ENCODE results near the gene PRKCQ. TPM values are rescaled to one million over a fixed set of nuclear protein-coding genes. Genes with fewer than 3 reads are reported as not detected.

PRKCQ gene
- total and polyA plus RNA-seq, 2 of the 13 experiments (the other 11 are each of a cell fraction or from before 2014, with no cell fraction given) = 0.13 to 0.35 TPM

- Histone ChIP-seq H3K27me3 (ENCODE audit: control insufficient read depth in 1 of 2, insufficient read depth in 2 of 2, low read length in 2 of 2) (peaks cover 4 to 5% of the 10 kb centered on the region in 2 experiments; a peak in 2 of 5 replicates), H4K20me1 (ENCODE audit: insufficient read depth, low read length) (no peaks in the 10 kb centered on the region), H3K4me2 (ENCODE audit: low read depth, low read length) (no peak overlapping the region), H2AFZ (ENCODE audit: low read length) (no peak overlapping the region), H3K9me3 (ENCODE audit: low read length) (no peaks in the 10 kb centered on the region), H3K79me2 (ENCODE audit: insufficient read depth, low read length) (no peaks in the 10 kb centered on the region), H3K27ac (ENCODE audit: extremely low read length, insufficient read depth, low read length) (no peak overlapping the region), H3K36me3 (replicated peaks in 1 of 2; ENCODE audit: control insufficient read depth in 1 of 2, insufficient read depth in 2 of 2, low read length in 2 of 2) (no peaks in the 10 kb centered on the region), H3K4me1 (ENCODE audit: insufficient read depth, low read length) (no peaks in the 10 kb centered on the region), H3K9ac (ENCODE audit: insufficient read depth, low read depth, low read length) (no peak overlapping the region), H3K4me3 (replicated peaks in 1 of 3; ENCODE audit: insufficient read depth in 1 of 3, low read depth in 2 of 3, low read length in 3 of 3) (no peak overlapping the region)
- intact Hi-C loops (cut with micrococcal nuclease; ENCODE audit: unreplicated experiment) = no loop called here
- BruUV-seq (replicated peaks) = no TSS peak
- peak; percentile 35 for DNase-seq (ENCODE audit: low spot score)
- ChIA-PET POLR2A (no interaction called here), CTCF (ENCODE audit: low intra/inter-chr PET ratio, low total read pairs) (interaction anchor here (1.2 to 2.0 kb wide), 3 partner anchors 231 to 261 kb away, joined by 3 to 18 read pairs (median 4); no protein-coding TSS in a partner anchor)
- peak; percentile 76 for ATAC-seq
- in situ Hi-C loops (cut with HindIII; ENCODE audit: extremely low pct_ligation_motif_present, low pct_unique_long_range_greater_than_20kb) = loop anchor here (10.0 kb wide), 1 partner anchor 258 kb away; no protein-coding TSS in a partner anchor
- WGBS (ENCODE audit: low lambda C conversion rate) = 6% methylated on average over 3 of the region's 3 CpGs
- no peak for FAIRE-seq
- TF ChIP-seq STAG1 (CRISPR knock-in tag; IDR thresholded peaks at IDR 0.05) (peak; percentile 77), ZNF530 (CRISPR knock-in tag; IDR thresholded peaks at IDR 0.05; ENCODE audit: low read depth) (no peak), ZNF382 (CRISPR knock-in tag; IDR thresholded peaks at IDR 0.05; ENCODE audit: borderline replicate concordance) (no peak), SMC3 (IDR thresholded peaks at IDR 0.05; ENCODE audit: low read length) (peak; percentile 46; the same call in 1 of the 2 replicates), RFX3 (CRISPR knock-in tag; IDR thresholded peaks at IDR 0.05) (peak; percentile 27; the same call in 1 of the 2 replicates)
- TF ChIP-seq, protein P1, sequence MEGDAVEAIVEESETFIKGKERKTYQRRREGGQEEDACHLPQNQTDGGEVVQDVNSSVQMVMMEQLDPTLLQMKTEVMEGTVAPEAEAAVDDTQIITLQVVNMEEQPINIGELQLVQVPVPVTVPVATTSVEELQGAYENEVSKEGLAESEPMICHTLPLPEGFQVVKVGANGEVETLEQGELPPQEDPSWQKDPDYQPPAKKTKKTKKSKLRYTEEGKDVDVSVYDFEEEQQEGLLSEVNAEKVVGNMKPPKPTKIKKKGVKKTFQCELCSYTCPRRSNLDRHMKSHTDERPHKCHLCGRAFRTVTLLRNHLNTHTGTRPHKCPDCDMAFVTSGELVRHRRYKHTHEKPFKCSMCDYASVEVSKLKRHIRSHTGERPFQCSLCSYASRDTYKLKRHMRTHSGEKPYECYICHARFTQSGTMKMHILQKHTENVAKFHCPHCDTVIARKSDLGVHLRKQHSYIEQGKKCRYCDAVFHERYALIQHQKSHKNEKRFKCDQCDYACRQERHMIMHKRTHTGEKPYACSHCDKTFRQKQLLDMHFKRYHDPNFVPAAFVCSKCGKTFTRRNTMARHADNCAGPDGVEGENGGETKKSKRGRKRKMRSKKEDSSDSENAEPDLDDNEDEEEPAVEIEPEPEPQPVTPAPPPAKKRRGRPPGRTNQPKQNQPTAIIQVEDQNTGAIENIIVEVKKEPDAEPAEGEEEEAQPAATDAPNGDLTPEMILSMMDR (CRISPR knock-in tag; IDR thresholded peaks at IDR 0.05) = peak; percentile 75
Measured at GRCh38 chr10:6416892-6417512, 163.1 kb downstream of the PRKCQ start.

GRCh38 chr10:6411436-6411835 lies 168.6 kb downstream of the PRKCQ start:
- ATAC-seq (no peak), FAIRE-seq (no peak), DNase-seq (ENCODE audit: low spot score) (no peak)
- TF ChIP-seq GTF2F1 (IDR thresholded peaks at IDR 0.05; ENCODE audit: low read length) (no peak), CENPX (CRISPR knock-in tag; IDR thresholded peaks at IDR 0.05) (no peak), NR2F1 (CRISPR knock-in tag; IDR thresholded peaks at IDR 0.05) (no peak), ZEB1 (IDR thresholded peaks at IDR 0.05; ENCODE audit: insufficient replicate concordance, low read depth) (no peak)
- TF ChIP-seq, protein P2, sequence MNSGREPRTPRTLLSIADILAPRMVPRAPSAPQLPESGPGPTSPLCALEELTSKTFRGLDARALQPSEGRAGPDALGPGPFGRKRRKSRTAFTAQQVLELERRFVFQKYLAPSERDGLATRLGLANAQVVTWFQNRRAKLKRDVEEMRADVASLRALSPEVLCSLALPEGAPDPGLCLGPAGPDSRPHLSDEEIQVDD (CRISPR knock-in tag; IDR thresholded peaks at IDR 0.05; ENCODE audit: borderline replicate concordance) = no peak
- TF ChIP-seq, protein P3, sequence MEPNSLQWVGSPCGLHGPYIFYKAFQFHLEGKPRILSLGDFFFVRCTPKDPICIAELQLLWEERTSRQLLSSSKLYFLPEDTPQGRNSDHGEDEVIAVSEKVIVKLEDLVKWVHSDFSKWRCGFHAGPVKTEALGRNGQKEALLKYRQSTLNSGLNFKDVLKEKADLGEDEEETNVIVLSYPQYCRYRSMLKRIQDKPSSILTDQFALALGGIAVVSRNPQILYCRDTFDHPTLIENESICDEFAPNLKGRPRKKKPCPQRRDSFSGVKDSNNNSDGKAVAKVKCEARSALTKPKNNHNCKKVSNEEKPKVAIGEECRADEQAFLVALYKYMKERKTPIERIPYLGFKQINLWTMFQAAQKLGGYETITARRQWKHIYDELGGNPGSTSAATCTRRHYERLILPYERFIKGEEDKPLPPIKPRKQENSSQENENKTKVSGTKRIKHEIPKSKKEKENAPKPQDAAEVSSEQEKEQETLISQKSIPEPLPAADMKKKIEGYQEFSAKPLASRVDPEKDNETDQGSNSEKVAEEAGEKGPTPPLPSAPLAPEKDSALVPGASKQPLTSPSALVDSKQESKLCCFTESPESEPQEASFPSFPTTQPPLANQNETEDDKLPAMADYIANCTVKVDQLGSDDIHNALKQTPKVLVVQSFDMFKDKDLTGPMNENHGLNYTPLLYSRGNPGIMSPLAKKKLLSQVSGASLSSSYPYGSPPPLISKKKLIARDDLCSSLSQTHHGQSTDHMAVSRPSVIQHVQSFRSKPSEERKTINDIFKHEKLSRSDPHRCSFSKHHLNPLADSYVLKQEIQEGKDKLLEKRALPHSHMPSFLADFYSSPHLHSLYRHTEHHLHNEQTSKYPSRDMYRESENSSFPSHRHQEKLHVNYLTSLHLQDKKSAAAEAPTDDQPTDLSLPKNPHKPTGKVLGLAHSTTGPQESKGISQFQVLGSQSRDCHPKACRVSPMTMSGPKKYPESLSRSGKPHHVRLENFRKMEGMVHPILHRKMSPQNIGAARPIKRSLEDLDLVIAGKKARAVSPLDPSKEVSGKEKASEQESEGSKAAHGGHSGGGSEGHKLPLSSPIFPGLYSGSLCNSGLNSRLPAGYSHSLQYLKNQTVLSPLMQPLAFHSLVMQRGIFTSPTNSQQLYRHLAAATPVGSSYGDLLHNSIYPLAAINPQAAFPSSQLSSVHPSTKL (CRISPR knock-in tag; IDR thresholded peaks at IDR 0.05) = no peak
- intact Hi-C loops (cut with micrococcal nuclease; ENCODE audit: unreplicated experiment) (no loop called here), in situ Hi-C loops (cut with HindIII; ENCODE audit: extremely low pct_ligation_motif_present, low pct_unique_long_range_greater_than_20kb) (loop anchor here (10.0 kb wide), 1 partner anchor 263 kb away; no protein-coding TSS in a partner anchor)
- Histone ChIP-seq H3K36me3 (replicated peaks in 1 of 2; ENCODE audit: control insufficient read depth in 1 of 2, insufficient read depth in 2 of 2, low read length in 2 of 2) (no peaks in the 10 kb centered on the region), H3K9me3 (ENCODE audit: low read length) (no peaks in the 10 kb centered on the region), H3K9ac (ENCODE audit: insufficient read depth, low read depth, low read length) (no peak overlapping the region), H3K4me1 (ENCODE audit: insufficient read depth, low read length) (no peaks in the 10 kb centered on the region), H3K4me3 (replicated peaks in 1 of 3; ENCODE audit: insufficient read depth in 1 of 3, low read depth in 2 of 3, low read length in 3 of 3) (no peak overlapping the region), H2AFZ (ENCODE audit: low read length) (no peak overlapping the region), H3K79me2 (ENCODE audit: insufficient read depth, low read length) (no peaks in the 10 kb centered on the region), H4K20me1 (ENCODE audit: insufficient read depth, low read length) (no peaks in the 10 kb centered on the region), H3K27ac (ENCODE audit: extremely low read length, insufficient read depth, low read length) (no peak overlapping the region), H3K4me2 (ENCODE audit: low read depth, low read length) (no peak overlapping the region), H3K27me3 (ENCODE audit: control insufficient read depth in 1 of 2, insufficient read depth in 2 of 2, low read length in 2 of 2) (peaks cover 0 to 9% of the 10 kb centered on the region in 2 experiments; a peak in 2 of 5 replicates)
- no TSS peak for BruUV-seq (replicated peaks)
- ChIA-PET CTCF (ENCODE audit: low intra/inter-chr PET ratio, low total read pairs) (no interaction called here), POLR2A (no interaction called here)
- 4% methylated on average over 3 of the region's 3 CpGs for WGBS (ENCODE audit: low lambda C conversion rate)

Measured in HepG2 (cell line).